ENCODE data around the gene PARK7. TPM values are rescaled to one million over a fixed set of nuclear protein-coding genes. Genes with fewer than 3 reads are reported as not detected.

Gene PARK7
- total RNA-seq, 2 donors from 2014 or later: 206 to 266 TPM

- peak; percentile 16 to 68 for TF ChIP-seq CTCF (IDR thresholded peaks at IDR 0.05)
- no peaks in the 10 kb centered on the region for H3K27me3 ChIP-seq
- peak overlapping the region; percentile 61 to 62 for H3K27ac ChIP-seq
- H3K4me1 ChIP-seq: peaks cover 0 to 37% of the 10 kb centered on the region in 2 donors
- DNase-seq (ENCODE audit: low spot score): no peak
- H3K9me3 ChIP-seq: no peaks in the 10 kb centered on the region
- H3K36me3 ChIP-seq: peaks cover 29% of the 10 kb centered on the region
- H3K4me3 ChIP-seq: no peak overlapping the region
Observed at GRCh38 chr1:8015036-8015808, 53.7 kb downstream of the PARK7 start.

GRCh38 chr1:8015809-8016165 is 54.3 kb downstream of the PARK7 start:
- no peak overlapping the region for H3K4me3 ChIP-seq
- H3K36me3 ChIP-seq: peaks cover 29% of the 10 kb centered on the region
- no peaks in the 10 kb centered on the region for H3K9me3 ChIP-seq
- peak overlapping the region; percentile 61 to 62 for H3K27ac ChIP-seq
- H3K4me1 ChIP-seq: peaks cover 0 to 37% of the 10 kb centered on the region in 2 donors
- H3K27me3 ChIP-seq: no peaks in the 10 kb centered on the region
- no peak for DNase-seq (ENCODE audit: low spot score)
- no peak for TF ChIP-seq CTCF (IDR thresholded peaks at IDR 0.05)

- Histone ChIP-seq H3K4me1 (peaks cover 0 to 37% of the 10 kb centered on the region in 2 donors), H3K4me3 (no peak overlapping the region), H3K9me3 (no peaks in the 10 kb centered on the region), H3K36me3 (peaks cover 24% of the 10 kb centered on the region), H3K27ac (peak overlapping the region in 1 of 2 donors; percentile 34), H3K27me3 (no peaks in the 10 kb centered on the region)
- DNase-seq (ENCODE audit: low spot score): no peak
- TF ChIP-seq CTCF (IDR thresholded peaks at IDR 0.05): peak in 1 of 2 donors; percentile 20
Observed at GRCh38 chr1:8016210-8016894, 54.8 kb downstream of the PARK7 start.

- no peak for DNase-seq (ENCODE audit: low spot score)
- Histone ChIP-seq H3K36me3 (peaks cover 23% of the 10 kb centered on the region), H3K4me1 (peaks cover 0 to 37% of the 10 kb centered on the region in 2 donors), H3K27me3 (no peaks in the 10 kb centered on the region), H3K27ac (no peak overlapping the region), H3K9me3 (no peaks in the 10 kb centered on the region), H3K4me3 (no peak overlapping the region)
- TF ChIP-seq CTCF (IDR thresholded peaks at IDR 0.05): no peak
Observed at GRCh38 chr1:8016895-8017241, 55.4 kb downstream of the PARK7 start.

- Histone ChIP-seq H3K9me3 (no peaks in the 10 kb centered on the region), H3K4me3 (no peak overlapping the region), H3K4me1 (peaks cover 0 to 37% of the 10 kb centered on the region in 2 donors), H3K27me3 (no peaks in the 10 kb centered on the region), H3K27ac (no peak overlapping the region), H3K36me3 (peaks cover 18% of the 10 kb centered on the region)
- DNase-seq (ENCODE audit: low spot score): no peak
- TF ChIP-seq CTCF (IDR thresholded peaks at IDR 0.05): no peak
Observed at GRCh38 chr1:8017495-8018197, 56.1 kb downstream of the PARK7 start.
